PC-9 (cell line): ENCODE results near the gene APCDD1. TPM values are rescaled to one million over a fixed set of nuclear protein-coding genes. Genes with fewer than 3 reads are reported as not detected.
A peak's percentile ranks its signal among the peaks of the same experiment; 100 is the strongest.

ENCODE experiments used
- BruUV-seq: library from RNA; stranded (reverse); fragments of 400-500 nt; replicated peaks from 2 replicates; lab custom pipeline; 2021; lab: Mats Ljungman, UMichigan
- CTCF ChIA-PET: fragments of 300-600 bp; sonication (Branson Sonifier 250); formaldehyde crosslinking; loops from one replicate; lab custom pipeline; 2022; ENCODE audit warnings: antibody characterized with exemption; lab: Charles Lee
- POLR2A ChIA-PET: fragments of 300-600 bp; sonication (Branson Sonifier 250); formaldehyde crosslinking; loops from one replicate; lab custom pipeline; 2022; ENCODE audit warnings: antibody characterized with exemption; ENCODE audit not compliant: unreplicated experiment; lab: Charles Lee
- DNase-seq, 2 experiments: peaks; one replicate each; pipeline versions ENCODE4 v3.0.0 to v3.0.0-alpha.2; 2015 to 2022; ENCODE audit warnings: mixed read lengths in 1 of 2
- H2AFZ ChIP-seq: fragments of 200-600 bp; sonication (generic); 2 replicates; pipeline ENCODE4 v1.8.1; 2017; ENCODE audit warnings: antibody characterized with exemption
- H3F3A ChIP-seq: fragments of 200-600 bp; sonication (generic); 2 replicates; pipeline ENCODE4 v1.8.1; 2017; ENCODE audit warnings: antibody characterized with exemption, mild to moderate bottlenecking, low read depth; ENCODE audit not compliant: insufficient read depth
- H3K27ac ChIP-seq: fragments of 200-600 bp; sonication (generic); 2 replicates; pipeline ENCODE4 v1.6.1; 2016; ENCODE audit warnings: mixed run types
- H3K27me3 ChIP-seq: fragments of 200-600 bp; sonication (generic); 2 replicates; pipeline ENCODE4 v1.6.1; 2016; ENCODE audit warnings: low read depth, mixed run types; ENCODE audit not compliant: insufficient read depth
- H3K36me3 ChIP-seq: fragments of 200-600 bp; sonication (generic); 2 replicates; pipeline ENCODE4 v1.6.1; 2016; ENCODE audit warnings: low read depth, mixed run types
- H3K4me1 ChIP-seq: fragments of 200-600 bp; sonication (generic); replicated peaks from 2 replicates; pipeline ENCODE4 v1.6.1; 2016; ENCODE audit warnings: mixed run types; ENCODE audit not compliant: insufficient read depth
- H3K4me2 ChIP-seq: fragments of 200-600 bp; sonication (generic); 2 replicates; pipeline ENCODE4 v1.6.1; 2017; ENCODE audit warnings: mixed run types
- H3K4me3 ChIP-seq: fragments of 200-600 bp; sonication (generic); 2 replicates; pipeline ENCODE4 v1.6.1; 2016; ENCODE audit warnings: mixed run types
- H3K79me2 ChIP-seq: fragments of 200-600 bp; sonication (generic); 2 replicates; pipeline ENCODE4 v1.6.1; 2017; ENCODE audit warnings: low read depth, mixed run types
- H3K9me2 ChIP-seq: fragments of 200-600 bp; sonication (generic); 2 replicates; pipeline ENCODE4 v1.8.1; 2017; ENCODE audit warnings: mild to moderate bottlenecking; ENCODE audit not compliant: insufficient read depth
- H3K9me3 ChIP-seq: fragments of 200-600 bp; sonication (generic); 2 replicates; pipeline ENCODE4 v1.8.1; 2016; ENCODE audit warnings: low read depth; ENCODE audit not compliant: insufficient read depth
- H4K20me1 ChIP-seq: fragments of 200-600 bp; sonication (generic); 2 replicates; pipeline ENCODE4 v1.8.1; 2017; ENCODE audit not compliant: insufficient read depth
- EZH2 ChIP-seq: fragments of 200-600 bp; sonication (generic); IDR thresholded peaks from 2 replicates; pipeline ENCODE4 v1.8.0; 2017; ENCODE audit warnings: antibody characterized with exemption, low read depth
- intact Hi-C: fragments of 100-400 bp; cut with micrococcal nuclease; formaldehyde crosslinking; loops from one replicate; pipeline ENCODE4 v1.10.0; 2022; ENCODE audit not compliant: unreplicated experiment
- total RNA-seq: library from RNA; stranded (reverse); gene quantifications from 2 replicates; pipeline ENCODE4 v1.2.3, GENCODE V29; 2021
- TF ChIP-seq, protein P1 (sequence below): fragments of 200-600 bp; sonication (generic); conservative IDR thresholded peaks from 2 replicates; pipeline ENCODE4 v1.6.1; 2017; ENCODE audit warnings: mixed run types, antibody characterized with exemption, mild to moderate bottlenecking, moderate library complexity

Gene APCDD1
- total RNA-seq, 1 experiment from 2014 or later: not detected

DNA sequence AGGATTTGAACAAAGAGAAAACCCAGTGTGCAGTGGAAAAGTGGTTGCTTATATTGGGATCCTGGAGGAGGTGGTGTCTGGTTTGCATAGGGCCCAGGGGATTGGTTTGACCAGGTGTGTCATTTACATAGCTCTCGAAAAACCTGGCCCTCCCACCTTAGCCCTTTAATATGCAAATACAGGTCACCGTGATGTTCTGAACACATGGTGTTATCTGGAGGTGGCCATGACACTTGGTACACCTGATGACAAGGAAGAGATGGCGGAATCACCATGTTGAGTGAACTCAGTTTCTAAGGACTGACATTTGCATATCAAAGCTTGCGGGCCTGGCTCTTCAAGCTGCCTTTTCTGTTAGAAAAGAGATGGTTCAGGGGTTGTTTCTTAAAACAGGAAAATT lies 69.1 kb downstream of the APCDD1 start:
- no peaks in the 10 kb centered on the region for H3K9me3 ChIP-seq
- H3K9me2 ChIP-seq: no peaks in the 10 kb centered on the region
- no peak for DNase-seq
- H2AFZ ChIP-seq: no peak overlapping the region
- intact Hi-C loops: loop anchor here (10.0 kb wide), 1 partner anchor 949 kb away; no protein-coding TSS in a partner anchor
- H3K4me3 ChIP-seq: no peak overlapping the region
- H3K4me2 ChIP-seq: no peak overlapping the region
- no peaks in the 10 kb centered on the region for H3K36me3 ChIP-seq
- H3K27me3 ChIP-seq: no peaks in the 10 kb centered on the region
- POLR2A ChIA-PET: no interaction called here
- H3K79me2 ChIP-seq: peaks cover 24% of the 10 kb centered on the region
- BruUV-seq: no TSS peak
- CTCF ChIA-PET: no interaction called here
- peaks cover 20% of the 10 kb centered on the region for H3K4me1 ChIP-seq
- peaks cover 5% of the 10 kb centered on the region; the same call in 1 of the 2 replicates for H3F3A ChIP-seq
- peaks cover 19% of the 10 kb centered on the region; the same call in 1 of the 2 replicates for H4K20me1 ChIP-seq
- H3K27ac ChIP-seq: no peak overlapping the region
- no peak for TF ChIP-seq EZH2
- TF ChIP-seq, protein P1, sequence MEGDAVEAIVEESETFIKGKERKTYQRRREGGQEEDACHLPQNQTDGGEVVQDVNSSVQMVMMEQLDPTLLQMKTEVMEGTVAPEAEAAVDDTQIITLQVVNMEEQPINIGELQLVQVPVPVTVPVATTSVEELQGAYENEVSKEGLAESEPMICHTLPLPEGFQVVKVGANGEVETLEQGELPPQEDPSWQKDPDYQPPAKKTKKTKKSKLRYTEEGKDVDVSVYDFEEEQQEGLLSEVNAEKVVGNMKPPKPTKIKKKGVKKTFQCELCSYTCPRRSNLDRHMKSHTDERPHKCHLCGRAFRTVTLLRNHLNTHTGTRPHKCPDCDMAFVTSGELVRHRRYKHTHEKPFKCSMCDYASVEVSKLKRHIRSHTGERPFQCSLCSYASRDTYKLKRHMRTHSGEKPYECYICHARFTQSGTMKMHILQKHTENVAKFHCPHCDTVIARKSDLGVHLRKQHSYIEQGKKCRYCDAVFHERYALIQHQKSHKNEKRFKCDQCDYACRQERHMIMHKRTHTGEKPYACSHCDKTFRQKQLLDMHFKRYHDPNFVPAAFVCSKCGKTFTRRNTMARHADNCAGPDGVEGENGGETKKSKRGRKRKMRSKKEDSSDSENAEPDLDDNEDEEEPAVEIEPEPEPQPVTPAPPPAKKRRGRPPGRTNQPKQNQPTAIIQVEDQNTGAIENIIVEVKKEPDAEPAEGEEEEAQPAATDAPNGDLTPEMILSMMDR: no peak

DNA sequence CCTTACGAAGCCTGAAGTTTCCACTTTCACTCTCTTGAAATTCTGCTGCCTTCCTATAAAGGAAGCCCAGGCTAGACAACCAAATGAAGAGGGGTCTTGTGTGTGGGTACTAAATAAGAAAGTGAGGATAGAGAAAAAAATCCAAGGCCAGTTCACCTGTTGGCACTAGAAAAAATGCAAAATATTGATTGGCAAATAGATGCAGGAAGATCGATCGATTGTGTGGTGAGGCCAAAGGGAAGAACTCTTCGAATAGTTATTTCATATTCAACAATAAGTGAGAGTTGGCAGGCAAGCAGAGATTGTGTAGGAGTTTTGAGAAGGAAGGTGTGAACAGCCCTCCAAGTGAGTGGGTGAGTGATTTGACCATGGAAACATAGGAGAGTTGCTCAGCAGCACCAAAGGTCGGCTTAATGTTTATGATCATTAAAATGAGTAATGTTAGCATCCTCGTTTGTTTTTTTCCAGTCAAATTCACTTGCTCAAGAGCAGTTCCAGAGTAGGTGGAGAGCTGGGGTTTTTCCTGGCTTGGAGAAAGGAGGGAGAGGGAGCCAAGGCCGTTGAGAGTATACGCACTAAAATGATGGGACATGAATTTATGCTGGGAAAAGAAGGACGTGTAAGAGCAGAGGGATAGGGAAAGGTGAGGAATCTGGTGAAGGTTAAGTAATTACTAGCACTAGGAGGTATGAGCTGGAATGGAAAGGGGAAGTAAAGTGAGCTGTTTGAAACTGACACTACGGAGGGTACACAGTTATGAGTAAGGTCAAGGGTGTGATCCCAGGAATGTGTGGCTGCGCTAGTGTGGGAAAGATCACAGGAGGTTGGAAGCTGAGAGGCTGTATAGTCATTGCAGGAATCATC lies 70.3 kb downstream of the APCDD1 start:
- no peaks in the 10 kb centered on the region for H3K36me3 ChIP-seq
- intact Hi-C loops: loop anchor here (1.0 to 10.0 kb wide), 3 partner anchors 950 to 1451 kb away; no protein-coding TSS in a partner anchor
- TF ChIP-seq EZH2: no peak
- TF ChIP-seq, protein P1: no peak
- no peaks in the 10 kb centered on the region for H3K27me3 ChIP-seq
- CTCF ChIA-PET: no interaction called here
- peaks cover 29% of the 10 kb centered on the region; the same call in 1 of the 2 replicates for H4K20me1 ChIP-seq
- peak overlapping the region; percentile 97 for H3K4me2 ChIP-seq
- peak; percentile 23 to 66 for DNase-seq
- peak overlapping the region; percentile 98; the same call in 1 of the 2 replicates for H3K4me3 ChIP-seq
- H3K27ac ChIP-seq: peak overlapping the region; percentile 76
- no peaks in the 10 kb centered on the region for H3K9me2 ChIP-seq
- no TSS peak for BruUV-seq
- POLR2A ChIA-PET: interaction anchor here (0.7 kb wide), 1 partner anchor 565 kb away, joined by 3 read pairs; no protein-coding TSS in a partner anchor
- H3F3A ChIP-seq: peaks cover 5% of the 10 kb centered on the region; the same call in 1 of the 2 replicates
- peaks cover 20% of the 10 kb centered on the region for H3K4me1 ChIP-seq
- H3K9me3 ChIP-seq: no peaks in the 10 kb centered on the region
- peak overlapping the region; percentile 80 for H2AFZ ChIP-seq
- peaks cover 36% of the 10 kb centered on the region for H3K79me2 ChIP-seq

DNA sequence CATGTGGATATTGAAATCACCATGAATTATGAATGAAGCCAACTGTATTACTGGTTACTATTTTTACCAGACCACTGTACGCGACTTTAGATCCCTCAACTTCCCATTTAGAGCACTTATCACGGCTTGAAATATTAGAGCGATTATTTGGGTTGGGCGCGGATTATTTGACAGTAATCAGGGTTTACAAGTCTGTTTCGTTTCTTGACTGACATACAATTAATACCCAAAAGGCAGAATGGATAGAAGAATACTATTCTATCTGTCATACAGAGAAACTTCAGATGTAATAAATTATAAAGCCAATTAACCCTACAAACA lies 70.9 kb downstream of the APCDD1 start:
- BruUV-seq: no TSS peak

More for the DNA sequence above, 70.9 kb downstream of the APCDD1 start:
- H3F3A ChIP-seq: peaks cover 8% of the 10 kb centered on the region
- DNase-seq: no peak
- H3K36me3 ChIP-seq: no peaks in the 10 kb centered on the region
- peak overlapping the region; percentile 76 for H3K27ac ChIP-seq
- H3K27me3 ChIP-seq: no peaks in the 10 kb centered on the region
- TF ChIP-seq, protein P1: no peak
- TF ChIP-seq EZH2: no peak
- intact Hi-C loops: loop anchor here (1.0 to 10.0 kb wide), 3 partner anchors 951 to 1452 kb away; no protein-coding TSS in a partner anchor
- peak overlapping the region; percentile 98 for H3K4me3 ChIP-seq
- H2AFZ ChIP-seq: peak overlapping the region; percentile 80
- H4K20me1 ChIP-seq: peaks cover 32% of the 10 kb centered on the region; the same call in 1 of the 2 replicates
- peak overlapping the region; percentile 97 for H3K4me2 ChIP-seq
- no peaks in the 10 kb centered on the region for H3K9me2 ChIP-seq
- H3K4me1 ChIP-seq: peaks cover 24% of the 10 kb centered on the region
- ChIA-PET CTCF (interaction anchor here (0.8 kb wide), 1 partner anchor 1821 kb away, joined by 8 read pairs; no protein-coding TSS in a partner anchor), POLR2A (interaction anchor here (0.6 to 0.7 kb wide), 6 partner anchors 11 to 1916 kb away, joined by 3 to 16 read pairs (median 4); partner anchors contain the start of gene RAB12)
- peaks cover 42% of the 10 kb centered on the region for H3K79me2 ChIP-seq
- H3K9me3 ChIP-seq: no peaks in the 10 kb centered on the region
